Mesothelial cell of epicardium (in vitro differentiated cells): Measurements from ENCODE around the gene FBXO41. TPM values are rescaled to one million over a fixed set of nuclear protein-coding genes. Genes with fewer than 3 reads are reported as not detected.

Experiments used
- DNase-seq, 2 experiments: peaks; one replicate each; pipeline ENCODE4 v3.0.0; 2021; ENCODE audit warnings: low spot score in 2 of 2; ENCODE audit not compliant: unreplicated experiment in 2 of 2
- H3K27ac Mint-ChIP-seq: 2 replicates; pipeline ENCODE4 v1.8.0; 2021; ENCODE audit warnings: mixed read lengths
- H3K27me3 Mint-ChIP-seq: 2 replicates; pipeline ENCODE4 v1.8.0; 2021; ENCODE audit warnings: low read depth, mixed read lengths
- H3K36me3 Mint-ChIP-seq: 2 replicates; pipeline ENCODE4 v1.8.0; 2021; ENCODE audit warnings: mixed read lengths
- H3K4me1 Mint-ChIP-seq: 2 replicates; pipeline ENCODE4 v1.8.0; 2021; ENCODE audit warnings: mixed read lengths
- H3K4me3 Mint-ChIP-seq: 2 replicates; pipeline ENCODE4 v1.8.0; 2021; ENCODE audit warnings: mild to moderate bottlenecking, moderate library complexity, mixed read lengths
- H3K9me3 Mint-ChIP-seq: 2 replicates; pipeline ENCODE4 v1.8.0; 2021; ENCODE audit warnings: mixed read lengths
- total RNA-seq: library from RNA; stranded (reverse); gene quantifications from 3 replicates; pipeline ENCODE4 v1.2.1, GENCODE V29; 2021
- TF ChIP-seq, protein P1 (sequence below): fragments of 200-600 bp; sonication (generic); IDR thresholded peaks from one replicate; pipeline ENCODE4 v1.5.0; 2021; ENCODE audit warnings: antibody characterized with exemption; ENCODE audit not compliant: unreplicated experiment

The FBXO41 gene
- total RNA-seq, 1 donor from 2014 or later, result 8.1 TPM

DNA sequence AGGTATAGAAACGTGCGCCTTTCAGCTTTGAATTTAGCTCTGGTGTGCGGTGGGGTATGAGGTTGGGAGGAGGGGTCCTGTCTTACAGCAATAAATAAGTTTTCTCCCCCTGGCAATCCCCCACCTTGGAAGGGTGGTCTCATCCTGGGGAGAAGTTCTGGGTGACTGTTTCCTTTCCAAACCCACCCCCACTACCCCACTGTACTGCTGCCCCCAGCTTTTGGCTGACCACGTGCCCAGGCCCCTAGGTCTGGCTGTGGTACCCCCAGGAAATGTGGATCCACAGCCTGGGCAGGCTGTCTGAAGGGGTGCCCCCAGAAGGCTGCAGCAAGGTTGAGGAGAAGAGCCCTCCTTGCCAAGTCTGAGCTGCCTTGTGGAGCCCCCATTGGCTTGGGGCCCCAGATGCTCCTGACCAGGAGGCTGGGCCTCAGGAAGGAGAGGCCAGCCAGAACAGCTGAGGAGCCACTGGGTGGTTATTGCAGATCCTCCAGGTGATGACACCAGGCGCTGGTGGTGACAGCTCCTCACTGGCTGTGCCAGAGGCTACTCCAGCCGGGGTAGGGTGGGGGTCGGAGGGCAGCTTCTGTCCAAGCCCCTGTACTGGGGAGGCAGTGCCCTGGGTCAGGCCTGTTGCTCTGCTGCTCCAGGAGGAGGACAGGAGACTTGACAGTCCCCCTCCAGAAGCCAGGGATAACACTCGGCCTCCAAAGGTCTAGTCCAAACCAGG is 25.9 kb downstream of the FBXO41 start:
- H3K27me3 Mint-ChIP-seq, result peaks cover 2% of the 10 kb centered on the region
- no peak for DNase-seq
- H3K4me1 Mint-ChIP-seq, result no peaks in the 10 kb centered on the region
- no peak overlapping the region for H3K4me3 Mint-ChIP-seq
- H3K9me3 Mint-ChIP-seq, result no peaks in the 10 kb centered on the region
- no peak overlapping the region for H3K27ac Mint-ChIP-seq
- H3K36me3 Mint-ChIP-seq, result peaks cover 2% of the 10 kb centered on the region
- TF ChIP-seq, protein P1, sequence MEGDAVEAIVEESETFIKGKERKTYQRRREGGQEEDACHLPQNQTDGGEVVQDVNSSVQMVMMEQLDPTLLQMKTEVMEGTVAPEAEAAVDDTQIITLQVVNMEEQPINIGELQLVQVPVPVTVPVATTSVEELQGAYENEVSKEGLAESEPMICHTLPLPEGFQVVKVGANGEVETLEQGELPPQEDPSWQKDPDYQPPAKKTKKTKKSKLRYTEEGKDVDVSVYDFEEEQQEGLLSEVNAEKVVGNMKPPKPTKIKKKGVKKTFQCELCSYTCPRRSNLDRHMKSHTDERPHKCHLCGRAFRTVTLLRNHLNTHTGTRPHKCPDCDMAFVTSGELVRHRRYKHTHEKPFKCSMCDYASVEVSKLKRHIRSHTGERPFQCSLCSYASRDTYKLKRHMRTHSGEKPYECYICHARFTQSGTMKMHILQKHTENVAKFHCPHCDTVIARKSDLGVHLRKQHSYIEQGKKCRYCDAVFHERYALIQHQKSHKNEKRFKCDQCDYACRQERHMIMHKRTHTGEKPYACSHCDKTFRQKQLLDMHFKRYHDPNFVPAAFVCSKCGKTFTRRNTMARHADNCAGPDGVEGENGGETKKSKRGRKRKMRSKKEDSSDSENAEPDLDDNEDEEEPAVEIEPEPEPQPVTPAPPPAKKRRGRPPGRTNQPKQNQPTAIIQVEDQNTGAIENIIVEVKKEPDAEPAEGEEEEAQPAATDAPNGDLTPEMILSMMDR, result no peak

DNA sequence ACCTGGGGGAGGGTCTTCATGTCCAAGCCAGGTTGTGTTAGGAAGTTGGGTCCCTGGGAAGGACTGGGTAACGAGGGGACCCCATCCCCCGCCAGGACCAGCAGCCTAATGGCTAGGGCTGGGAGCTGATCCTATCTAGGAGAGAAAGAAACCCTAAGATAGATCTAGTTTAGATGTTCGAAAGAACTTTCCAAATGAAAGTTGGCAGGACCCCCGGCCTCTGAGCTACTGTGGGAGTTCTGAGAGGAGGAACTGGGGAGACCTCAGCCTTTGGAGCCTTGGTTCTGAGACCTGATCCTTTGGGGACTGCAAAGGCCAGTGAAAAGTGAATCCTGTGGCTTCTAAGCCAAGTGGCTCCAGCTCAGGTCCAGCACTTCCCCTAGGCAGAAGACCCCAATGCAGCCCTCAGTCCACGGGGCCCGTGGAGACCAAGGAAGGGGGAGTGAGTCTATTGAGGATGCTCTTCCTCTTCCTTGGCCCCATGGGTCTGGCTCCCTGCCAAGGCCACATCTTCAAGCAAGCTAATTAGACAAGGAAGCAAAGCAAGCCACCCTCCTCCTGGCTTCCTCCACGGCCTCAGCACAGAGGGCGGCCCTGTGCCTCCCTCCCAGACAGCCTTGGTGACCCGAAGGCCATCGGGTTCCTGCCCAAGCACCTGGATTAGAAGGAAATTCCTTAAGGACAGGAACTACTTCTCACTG is 26.7 kb downstream of the FBXO41 start:
- Mint-ChIP-seq H3K4me3 (no peak overlapping the region), H3K27me3 (peaks cover 2% of the 10 kb centered on the region), H3K36me3 (peaks cover 7% of the 10 kb centered on the region), H3K4me1 (no peaks in the 10 kb centered on the region), H3K9me3 (no peaks in the 10 kb centered on the region), H3K27ac (no peak overlapping the region)
- no peak for DNase-seq
- TF ChIP-seq, protein P1, result no peak

DNA sequence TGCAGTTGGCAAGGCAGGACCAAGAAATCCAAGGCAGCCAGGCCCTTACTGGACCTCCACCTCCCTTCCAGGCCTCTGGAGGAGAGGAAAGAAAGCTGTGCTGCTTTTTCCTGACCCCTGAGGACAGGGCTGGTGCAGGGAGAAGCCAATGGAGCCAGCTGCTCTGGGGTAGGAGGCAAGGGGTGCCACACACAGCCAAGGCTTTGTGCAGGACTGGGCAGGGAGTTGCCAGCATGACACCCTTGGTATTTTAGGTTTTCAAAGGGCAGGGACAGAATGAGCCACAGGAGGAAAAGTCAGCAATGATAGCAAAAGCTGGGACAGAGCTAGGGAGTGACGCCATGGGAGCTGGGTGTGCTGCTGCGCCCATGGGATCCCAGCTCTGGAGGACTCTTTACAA is 27.3 kb downstream of the FBXO41 start:
- TF ChIP-seq, protein P1, result no peak
- Mint-ChIP-seq H3K36me3 (peaks cover 7% of the 10 kb centered on the region), H3K9me3 (no peaks in the 10 kb centered on the region), H3K27ac (no peak overlapping the region), H3K4me3 (no peak overlapping the region), H3K4me1 (no peaks in the 10 kb centered on the region), H3K27me3 (peaks cover 2% of the 10 kb centered on the region)
- DNase-seq, result no peak

DNA sequence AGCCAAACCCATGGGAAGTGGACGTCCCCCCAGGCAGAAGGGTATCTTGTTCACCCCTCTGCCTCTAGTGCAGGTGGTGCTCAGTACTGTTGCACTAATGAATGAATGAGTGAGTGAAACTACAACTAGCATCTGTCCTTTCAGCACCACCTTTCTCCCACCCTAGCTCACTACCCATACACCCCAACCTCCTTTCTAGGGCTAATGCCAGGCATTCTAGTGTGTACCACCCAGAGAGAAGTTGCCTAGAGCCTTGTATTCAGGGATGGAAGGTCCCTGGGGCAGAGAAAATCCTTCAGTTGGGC is 27.7 kb downstream of the FBXO41 start:
- no peak overlapping the region for H3K27ac Mint-ChIP-seq

DNA sequence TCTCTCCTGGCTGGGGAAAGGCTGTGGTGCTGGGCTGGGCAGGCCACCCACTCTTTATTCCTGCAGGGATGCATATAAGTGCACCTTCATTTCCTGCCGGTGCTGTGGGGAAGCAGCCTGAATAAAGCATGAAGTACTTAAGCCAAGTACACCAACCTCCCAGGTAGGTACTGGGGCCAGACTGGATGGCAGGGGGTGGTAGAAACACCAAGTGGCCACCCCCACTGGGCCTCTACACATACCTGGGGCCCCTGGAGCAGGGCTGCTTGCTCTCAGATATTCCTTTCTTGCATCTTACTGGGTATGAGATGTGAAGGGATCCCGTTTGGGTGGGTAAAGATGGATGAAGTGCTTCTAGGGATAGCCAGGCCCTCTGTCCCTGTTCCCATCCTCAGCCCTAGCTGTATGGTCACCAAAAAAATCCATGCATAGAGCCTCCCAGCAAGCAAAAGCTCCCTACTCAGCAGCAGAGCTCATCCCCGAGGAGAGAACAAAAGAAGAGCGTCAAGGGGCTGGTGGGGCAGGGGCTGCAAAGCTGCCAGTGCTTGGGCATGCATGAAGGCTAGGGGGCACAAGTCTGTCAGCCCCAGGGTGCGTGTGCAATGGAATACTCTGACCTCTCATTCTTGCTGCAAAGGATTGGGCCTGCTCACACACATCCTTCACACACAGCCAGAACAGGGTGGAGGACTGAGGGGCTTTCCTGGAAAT is 28.2 kb downstream of the FBXO41 start:
- Mint-ChIP-seq H3K27ac (no peak overlapping the region), H3K27me3 (peaks cover 2% of the 10 kb centered on the region), H3K9me3 (no peaks in the 10 kb centered on the region), H3K36me3 (peaks cover 8% of the 10 kb centered on the region), H3K4me3 (no peak overlapping the region), H3K4me1 (no peaks in the 10 kb centered on the region)
- TF ChIP-seq, protein P1, result no peak
- no peak for DNase-seq

More for the DNA sequence above, 27.7 kb downstream of the FBXO41 start:
- Mint-ChIP-seq H3K9me3 (no peaks in the 10 kb centered on the region), H3K4me1 (no peaks in the 10 kb centered on the region), H3K27me3 (peaks cover 2% of the 10 kb centered on the region), H3K4me3 (no peak overlapping the region), H3K36me3 (peaks cover 7% of the 10 kb centered on the region)
- TF ChIP-seq, protein P1, result no peak
- no peak for DNase-seq
